ENCODE data around the gene STK32C.

Gene STK32C

GRCh38 chr10:132196178-132197113 is 111.3 kb downstream of the STK32C start:
- no peaks in the 10 kb centered on the region for H3K4me1 ChIP-seq (ENCODE audit: insufficient read depth, low read length)
- peaks cover 6% of the 10 kb centered on the region; the same call in 1 of the 2 replicates for H3K36me3 ChIP-seq (ENCODE audit: insufficient read depth, low read depth, low read length)
- H3K9ac ChIP-seq (ENCODE audit: low read depth, low read length) = no peak overlapping the region
- H3K4me3 ChIP-seq (ENCODE audit: low read length) = no peak overlapping the region
- no peak overlapping the region for H3K27ac ChIP-seq (ENCODE audit: low read length)
- no peaks in the 10 kb centered on the region for H3K9me3 ChIP-seq (ENCODE audit: insufficient read depth, low read depth, low read length)
- no peaks in the 10 kb centered on the region for H3K27me3 ChIP-seq (ENCODE audit: insufficient read depth, low read length)

- Histone ChIP-seq H3K36me3 (ENCODE audit: insufficient read depth, low read depth, low read length) (peaks cover 10% of the 10 kb centered on the region; the same call in 1 of the 2 replicates), H3K27ac (ENCODE audit: low read length) (no peak overlapping the region)
Observed at GRCh38 chr10:132195366-132196075, 112.2 kb downstream of the STK32C start.

GRCh38 chr10:132194726-132195125 is 113.0 kb downstream of the STK32C start:
- Histone ChIP-seq H3K4me3 (ENCODE audit: low read length) (no peak overlapping the region), H3K27ac (ENCODE audit: low read length) (no peak overlapping the region), H3K4me1 (ENCODE audit: insufficient read depth, low read length) (no peaks in the 10 kb centered on the region), H3K27me3 (ENCODE audit: insufficient read depth, low read length) (peaks cover 4% of the 10 kb centered on the region; the same call in 1 of the 2 replicates), H3K9ac (ENCODE audit: low read depth, low read length) (no peak overlapping the region), H3K9me3 (ENCODE audit: insufficient read depth, low read depth, low read length) (no peaks in the 10 kb centered on the region), H3K36me3 (ENCODE audit: insufficient read depth, low read depth, low read length) (peaks cover 10% of the 10 kb centered on the region; the same call in 1 of the 2 replicates)

More at GRCh38 chr10:132195366-132196075, 112.2 kb downstream of the STK32C start:
- no peaks in the 10 kb centered on the region for H3K4me1 ChIP-seq (ENCODE audit: insufficient read depth, low read length)
- H3K9me3 ChIP-seq (ENCODE audit: insufficient read depth, low read depth, low read length) = no peaks in the 10 kb centered on the region
- no peak overlapping the region for H3K4me3 ChIP-seq (ENCODE audit: low read length)
- no peaks in the 10 kb centered on the region for H3K27me3 ChIP-seq (ENCODE audit: insufficient read depth, low read length)
- H3K9ac ChIP-seq (ENCODE audit: low read depth, low read length) = no peak overlapping the region

- H3K4me3 ChIP-seq (ENCODE audit: low read length) = no peak overlapping the region
- H3K36me3 ChIP-seq (ENCODE audit: insufficient read depth, low read depth, low read length) = peaks cover 10% of the 10 kb centered on the region; the same call in 1 of the 2 replicates
- H3K9ac ChIP-seq (ENCODE audit: low read depth, low read length) = no peak overlapping the region
- no peaks in the 10 kb centered on the region for H3K9me3 ChIP-seq (ENCODE audit: insufficient read depth, low read depth, low read length)
- H3K27me3 ChIP-seq (ENCODE audit: insufficient read depth, low read length) = peaks cover 11% of the 10 kb centered on the region; the same call in 1 of the 2 replicates
- H3K27ac ChIP-seq (ENCODE audit: low read length) = no peak overlapping the region
- H3K4me1 ChIP-seq (ENCODE audit: insufficient read depth, low read length) = no peaks in the 10 kb centered on the region
Observed at GRCh38 chr10:132193907-132194552, 113.7 kb downstream of the STK32C start.

GRCh38 chr10:132192991-132193665 is 114.6 kb downstream of the STK32C start:
- no peaks in the 10 kb centered on the region for H3K4me1 ChIP-seq (ENCODE audit: insufficient read depth, low read length)

GRCh38 chr10:132192076-132192975 is 115.4 kb downstream of the STK32C start:
- H3K36me3 ChIP-seq (ENCODE audit: insufficient read depth, low read depth, low read length) = peaks cover 10% of the 10 kb centered on the region; the same call in 1 of the 2 replicates
- H3K4me3 ChIP-seq (ENCODE audit: low read length) = no peak overlapping the region

More at GRCh38 chr10:132192991-132193665, 114.6 kb downstream of the STK32C start:
- Histone ChIP-seq H3K27ac (ENCODE audit: low read length) (no peak overlapping the region), H3K27me3 (ENCODE audit: insufficient read depth, low read length) (peaks cover 20% of the 10 kb centered on the region), H3K9ac (ENCODE audit: low read depth, low read length) (no peak overlapping the region), H3K36me3 (ENCODE audit: insufficient read depth, low read depth, low read length) (peaks cover 10% of the 10 kb centered on the region; the same call in 1 of the 2 replicates), H3K9me3 (ENCODE audit: insufficient read depth, low read depth, low read length) (no peaks in the 10 kb centered on the region), H3K4me3 (ENCODE audit: low read length) (no peak overlapping the region)

GRCh38 chr10:132189810-132190422 is 117.8 kb downstream of the STK32C start:
- H3K9ac ChIP-seq (ENCODE audit: low read depth, low read length) = no peak overlapping the region
- H3K4me1 ChIP-seq (ENCODE audit: insufficient read depth, low read length) = no peaks in the 10 kb centered on the region
- peaks cover 49% of the 10 kb centered on the region for H3K27me3 ChIP-seq (ENCODE audit: insufficient read depth, low read length)
- no peak overlapping the region for H3K4me3 ChIP-seq (ENCODE audit: low read length)
- H3K27ac ChIP-seq (ENCODE audit: low read length) = no peak overlapping the region
- H3K9me3 ChIP-seq (ENCODE audit: insufficient read depth, low read depth, low read length) = no peaks in the 10 kb centered on the region
- peaks cover 10% of the 10 kb centered on the region; the same call in 1 of the 2 replicates for H3K36me3 ChIP-seq (ENCODE audit: insufficient read depth, low read depth, low read length)

More at GRCh38 chr10:132192076-132192975, 115.4 kb downstream of the STK32C start:
- Histone ChIP-seq H3K27me3 (ENCODE audit: insufficient read depth, low read length) (peaks cover 28% of the 10 kb centered on the region), H3K4me1 (ENCODE audit: insufficient read depth, low read length) (no peaks in the 10 kb centered on the region), H3K9me3 (ENCODE audit: insufficient read depth, low read depth, low read length) (no peaks in the 10 kb centered on the region), H3K27ac (ENCODE audit: low read length) (no peak overlapping the region), H3K9ac (ENCODE audit: low read depth, low read length) (no peak overlapping the region)

GRCh38 chr10:132189016-132189415 is 118.7 kb downstream of the STK32C start:
- Histone ChIP-seq H3K27ac (ENCODE audit: low read length) (no peak overlapping the region), H3K27me3 (ENCODE audit: insufficient read depth, low read length) (peaks cover 58% of the 10 kb centered on the region), H3K9me3 (ENCODE audit: insufficient read depth, low read depth, low read length) (no peaks in the 10 kb centered on the region), H3K4me3 (ENCODE audit: low read length) (no peak overlapping the region), H3K4me1 (ENCODE audit: insufficient read depth, low read length) (no peaks in the 10 kb centered on the region), H3K36me3 (ENCODE audit: insufficient read depth, low read depth, low read length) (peaks cover 10% of the 10 kb centered on the region; the same call in 1 of the 2 replicates), H3K9ac (ENCODE audit: low read depth, low read length) (no peak overlapping the region)

GRCh38 chr10:132188331-132188730 is 119.4 kb downstream of the STK32C start:
- Histone ChIP-seq H3K9ac (ENCODE audit: low read depth, low read length) (no peak overlapping the region), H3K4me3 (ENCODE audit: low read length) (peak overlapping the region; percentile 75; the same call in 1 of the 2 replicates), H3K27me3 (ENCODE audit: insufficient read depth, low read length) (peaks cover 65% of the 10 kb centered on the region), H3K9me3 (ENCODE audit: insufficient read depth, low read depth, low read length) (no peaks in the 10 kb centered on the region), H3K36me3 (ENCODE audit: insufficient read depth, low read depth, low read length) (peaks cover 4% of the 10 kb centered on the region; the same call in 1 of the 2 replicates), H3K27ac (ENCODE audit: low read length) (no peak overlapping the region), H3K4me1 (ENCODE audit: insufficient read depth, low read length) (no peaks in the 10 kb centered on the region)
